K562 (cell line): ENCODE data around the gene ARMH4. TPM values are rescaled to one million over a fixed set of nuclear protein-coding genes. Genes with fewer than 3 reads are reported as not detected.

Source experiments
- ATAC-seq: fragments of 200-7000 bp; cut with Tn5 transposase; 3 replicates; pipeline ENCODE4 v1.9.1; 2020; ENCODE audit warnings: moderate library complexity
- BruUV-seq: library from RNA; stranded (reverse); fragments of 400-500 nt; replicated peaks from 2 replicates; lab custom pipeline; 2021; lab: Mats Ljungman, UMichigan
- CTCF ChIA-PET: fragments of 300-600 bp; formaldehyde crosslinking; extraction: SDS; loops from one replicate; lab custom pipeline; 2021; ENCODE audit warnings: low intra/inter-chr PET ratio; lab: Yijun Ruan, JAX
- POLR2A ChIA-PET: fragments of 300-600, 350-650 bp; sonication (Branson Sonifier 250); formaldehyde crosslinking; extraction: SDS; loops from one replicate; lab custom pipeline; 2021; ENCODE audit warnings: antibody characterized with exemption, inconsistent platforms; lab: Yijun Ruan, JAX
- DNase-seq, 4 experiments: peaks; one replicate each; pipeline versions ENCODE4 v3.0.0 to v3.0.0-alpha.2; 2011 to 2018; ENCODE audit warnings: low spot score in 3 of 4, mixed read lengths in 3 of 4; ENCODE audit errors: extremely low read depth in 1 of 4
- FAIRE-seq: peaks from 2 replicates; lab custom pipeline; 2011; peaks lifted over from hg19 to GRCh38; lab: Jason Lieb, UNC
- H2AFZ ChIP-seq: 2 replicates; pipeline ENCODE4 v1.6.0; 2011; ENCODE audit warnings: low read depth, low read length, control low read depth, inconsistent platforms
- H3K27ac ChIP-seq: fragments of 200-600 bp; 3 replicates; pipeline ENCODE4 v1.8.0; 2011; ENCODE audit warnings: low read depth, mild to moderate bottlenecking, control low read depth, inconsistent platforms, low read length, moderate library complexity, mixed read lengths; ENCODE audit errors: extremely low read depth
- H3K27me3 ChIP-seq, 2 experiments: fragments of 300-600 bp in 1 of 2; 2 replicates in 1 of 2; 3 replicates in 1 of 2; pipeline versions ENCODE4 v1.6.0 to v1.8.0; 2011; ENCODE audit warnings: inconsistent platforms in 2 of 2, low read length in 2 of 2, mild to moderate bottlenecking in 1 of 2, mixed read lengths in 1 of 2, moderate library complexity in 1 of 2; ENCODE audit not compliant: control insufficient read depth in 2 of 2, insufficient read depth in 2 of 2
- H3K36me3 ChIP-seq: fragments of 300-600 bp; 3 replicates; pipeline ENCODE4 v1.8.0; 2011; ENCODE audit warnings: mild to moderate bottlenecking, low read length, inconsistent platforms; ENCODE audit not compliant: control insufficient read depth, insufficient read depth
- H3K4me1 ChIP-seq, 2 experiments: fragments of 200-600 bp in 1 of 2; replicated peaks in 1 of 2; 2 replicates in 1 of 2; 3 replicates in 1 of 2; pipeline versions ENCODE4 v1.5.1 to v1.8.0; 2011; ENCODE audit warnings: inconsistent platforms in 2 of 2, low read length in 2 of 2, mild to moderate bottlenecking in 1 of 2, mixed read lengths in 1 of 2, moderate library complexity in 1 of 2; ENCODE audit not compliant: control insufficient read depth in 2 of 2, insufficient read depth in 2 of 2
- H3K4me2 ChIP-seq: 2 replicates; pipeline ENCODE4 v1.6.1; 2011; ENCODE audit warnings: low read length, control low read depth, inconsistent platforms, mixed read lengths; ENCODE audit not compliant: insufficient read depth
- H3K4me3 ChIP-seq: fragments of 200-600 bp; sonication (generic), shearing (Covaris generic); 2 replicates; pipeline ENCODE4 v1.5.1; 2016; ENCODE audit warnings: control low read depth, inconsistent platforms
- H3K79me2 ChIP-seq: fragments of 200-600 bp; 3 replicates; pipeline ENCODE4 v1.8.0; 2011; ENCODE audit warnings: low read length, inconsistent platforms; ENCODE audit not compliant: control insufficient read depth, insufficient read depth
- H3K9ac ChIP-seq, 2 experiments: 2 replicates each; pipeline versions ENCODE4 v1.6.0 to v1.6.1; 2011; ENCODE audit warnings: low read depth in 2 of 2, low read length in 2 of 2, control low read depth in 1 of 2, inconsistent platforms in 1 of 2, mild to moderate bottlenecking in 1 of 2, mixed read lengths in 1 of 2; ENCODE audit not compliant: insufficient read depth in 1 of 2
- H3K9me1 ChIP-seq: one replicate; pipeline ENCODE4 v1.6.0; 2011; ENCODE audit warnings: inconsistent platforms, mild to moderate bottlenecking, low read length, moderate library complexity; ENCODE audit not compliant: control insufficient read depth, insufficient read depth
- H3K9me3 ChIP-seq: replicated peaks from 2 replicates; pipeline ENCODE4 v1.5.1; 2011; ENCODE audit warnings: low read depth, low read length, inconsistent platforms; ENCODE audit not compliant: control insufficient read depth, insufficient read depth
- H4K20me1 ChIP-seq: replicated peaks from 2 replicates; pipeline ENCODE4 v1.6.1; 2011; ENCODE audit warnings: low read length, inconsistent platforms, mixed read lengths; ENCODE audit not compliant: control insufficient read depth, insufficient read depth
- ETV6 ChIP-seq, 3 experiments: fragments of 150-350 bp in 1 of 3; sonication (generic) in 1 of 3; formaldehyde crosslinking in 1 of 3; IDR thresholded peaks; 2 replicates each; pipeline versions ENCODE4 v1.6.1 to v1.8.0; 2014 to 2022; ENCODE audit warnings: borderline replicate concordance in 2 of 3, low read depth in 2 of 3, antibody characterized with exemption in 1 of 3, low read length in 1 of 3, mild to moderate bottlenecking in 1 of 3, missing genetic modification reagents in 1 of 3
- GABPB2 ChIP-seq: fragments of 250-450 bp; sonication (Bioruptor Pico); conservative IDR thresholded peaks from 2 replicates; pipeline ENCODE4 v1.5.1; 2021; ENCODE audit warnings: mild to moderate bottlenecking
- MCM5 ChIP-seq: fragments of 450-650 bp; IDR thresholded peaks from 2 replicates; pipeline ENCODE4 v1.6.1; 2016; ENCODE audit warnings: low read depth
- TAF1 ChIP-seq: IDR thresholded peaks from 2 replicates; pipeline ENCODE4 v1.6.1; 2011; ENCODE audit warnings: mild to moderate bottlenecking, low read length, moderate library complexity; ENCODE audit not compliant: insufficient read depth, control insufficient read depth, severe bottlenecking; ENCODE audit errors: extremely low read depth
- ZNF217 ChIP-seq: sonication (generic); formaldehyde crosslinking; IDR thresholded peaks from 2 replicates; pipeline ENCODE4 v1.8.0; 2022; ENCODE audit warnings: mild to moderate bottlenecking, missing genetic modification reagents
- ZSCAN32 ChIP-seq: fragments of 450-650 bp; formaldehyde crosslinking; IDR thresholded peaks from 2 replicates; pipeline ENCODE4 v1.4.0; 2020; ENCODE audit warnings: mild to moderate bottlenecking, moderate library complexity
- WGBS: fragments of 100-300 bp; shearing (Covaris generic); methylation state at CpG from one replicate; pipeline ENCODE4 v1.1.6; 2016; ENCODE audit warnings: low coverage, mixed read lengths; ENCODE audit not compliant: insufficient coverage; ENCODE audit errors: missing lambda C conversion rate; 5-methylcytosine and 5-hydroxymethylcytosine counted together
- in situ Hi-C: fragments of 300-500 bp; cut with MboI; formaldehyde crosslinking; loops from 4 replicates; pipeline ENCODE4 v1.15.0; 2018; ENCODE audit warnings: inconsistent platforms, mixed read lengths
- intact Hi-C: fragments of 100-400 bp; cut with micrococcal nuclease; formaldehyde crosslinking; loops from 2 replicates; pipeline ENCODE4 v1.14.2; 2022
- polyA plus RNA-seq, 8 experiments: library from polyadenylated mRNA; depleted of rRNA in 4 of 8; stranded (reverse) in 5 of 8; unstranded in 3 of 8; fragments of >200 nt; fragmentation: Nextera tagmentation in 2 of 8; fragmentation: Illumina TruSeq in 1 of 8; extraction: Ambion mirVana in 2 of 8; extraction: Trizol in 1 of 8; gene quantifications; 2 replicates each; pipeline versions ENCODE4 v1.2.1 to v1.2.3, GENCODE V29; 2011 to 2014; ENCODE audit warnings: inconsistent platforms in 1 of 8, missing spikeins in 1 of 8
- total RNA-seq, 7 experiments: library from RNA; depleted of rRNA in 6 of 7; stranded (reverse); fragments of >200 nt in 6 of 7; fragmentation: Illumina TruSeq in 2 of 7; extraction: Trizol in 2 of 7; gene quantifications; 2 replicates each; pipeline versions ENCODE4 v1.2.1 to v1.2.3, GENCODE V29; 2011 to 2021; ENCODE audit warnings: low replicate concordance in 1 of 7
- TF ChIP-seq, protein P1 (sequence below): sonication (generic); formaldehyde crosslinking; IDR thresholded peaks from 2 replicates; pipeline ENCODE4 v1.8.0; 2022; ENCODE audit warnings: missing genetic modification reagents, mild to moderate bottlenecking, moderate library complexity, borderline replicate concordance
- TF ChIP-seq, protein P2 (sequence below), 2 experiments: IDR thresholded peaks; 2 replicates each; pipeline ENCODE4 v1.6.1; 2011; ENCODE audit warnings: borderline replicate concordance in 1 of 2, control low read depth in 1 of 2, low read depth in 1 of 2, low read length in 1 of 2, mild to moderate bottlenecking in 1 of 2, mixed read lengths in 1 of 2, moderate library complexity in 1 of 2; ENCODE audit not compliant: insufficient read depth in 1 of 2, insufficient read length in 1 of 2, poor library complexity in 1 of 2, severe bottlenecking in 1 of 2; ENCODE audit errors: extremely low read depth in 1 of 2
- TF ChIP-seq, protein P3 (sequence below): fragments of 250-450 bp; sonication (Bioruptor Pico); IDR thresholded peaks from 2 replicates; pipeline ENCODE4 v1.4.0; 2020

ARMH4 gene
- total and polyA plus RNA-seq, 9 of the 15 experiments (the other 6 are each of a cell fraction or from before 2014, with no cell fraction given), result 0.06 to 0.98 (median 0.07) TPM; not detected in 2

DNA sequence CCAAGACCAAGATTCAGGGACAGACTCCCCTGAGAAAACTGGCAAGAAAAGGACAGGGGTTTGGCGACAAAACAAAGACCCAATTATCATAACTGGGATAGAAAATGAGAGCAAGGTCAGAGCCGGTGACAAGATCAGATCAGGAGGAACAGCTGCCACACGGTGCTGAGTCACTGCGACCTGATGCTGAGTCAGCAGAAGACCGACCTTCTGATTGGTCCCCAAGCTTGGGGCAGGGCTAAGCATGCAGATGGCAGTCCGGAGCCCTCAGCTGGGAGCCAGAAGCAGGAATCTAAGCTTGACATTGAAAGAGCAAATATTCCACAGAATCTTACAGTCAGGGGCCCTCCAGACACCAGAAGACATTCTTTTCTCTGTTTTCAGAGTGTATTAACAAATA lies 19.1 kb upstream of the ARMH4 start (continued):
- TF ChIP-seq, protein P1, sequence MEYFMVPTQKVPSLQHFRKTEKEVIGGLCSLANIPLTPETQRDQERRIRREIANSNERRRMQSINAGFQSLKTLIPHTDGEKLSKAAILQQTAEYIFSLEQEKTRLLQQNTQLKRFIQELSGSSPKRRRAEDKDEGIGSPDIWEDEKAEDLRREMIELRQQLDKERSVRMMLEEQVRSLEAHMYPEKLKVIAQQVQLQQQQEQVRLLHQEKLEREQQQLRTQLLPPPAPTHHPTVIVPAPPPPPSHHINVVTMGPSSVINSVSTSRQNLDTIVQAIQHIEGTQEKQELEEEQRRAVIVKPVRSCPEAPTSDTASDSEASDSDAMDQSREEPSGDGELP (CRISPR knock-in tag), result peak; percentile 99

DNA sequence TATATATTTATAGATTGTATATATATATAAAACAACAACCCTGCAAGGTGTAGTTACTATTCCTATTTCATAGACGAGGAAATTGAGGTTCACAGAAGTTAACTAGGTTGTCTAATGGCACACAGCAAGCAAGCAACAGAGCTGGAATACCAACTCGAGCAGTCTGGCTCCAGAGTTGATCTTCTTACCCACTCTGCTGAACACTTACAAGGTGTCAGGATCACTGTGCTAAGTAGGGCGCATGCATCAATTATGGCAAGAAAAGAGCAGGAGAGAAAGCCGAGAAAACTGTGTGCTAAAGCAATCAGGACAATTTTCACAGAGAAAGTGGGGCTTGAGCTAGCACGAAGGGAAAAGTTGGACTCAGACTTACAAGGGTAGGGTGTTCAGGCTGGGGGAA lies 15.9 kb upstream of the ARMH4 start:
- no peaks in the 10 kb centered on the region for H3K36me3 ChIP-seq
- no peak for ATAC-seq
- no peaks in the 10 kb centered on the region for H4K20me1 ChIP-seq
- H3K4me2 ChIP-seq, result no peak overlapping the region
- no peak overlapping the region for H3K27ac ChIP-seq
- intact Hi-C loops (no loop called here), in situ Hi-C loops (no loop called here)
- no peaks in the 10 kb centered on the region for H3K9me1 ChIP-seq
- no peaks in the 10 kb centered on the region for H3K79me2 ChIP-seq
- no peak for FAIRE-seq
- 35% methylated on average over 5 of the region's 5 CpGs for WGBS
- no peak overlapping the region for H3K4me3 ChIP-seq
- H3K27me3 ChIP-seq, result no peaks in the 10 kb centered on the region
- peaks cover 3 to 9% of the 10 kb centered on the region in 2 experiments; a peak in 2 of 5 replicates for H3K4me1 ChIP-seq
- CTCF ChIA-PET, result no interaction called here
- POLR2A ChIA-PET, result interaction anchor here (0.7 kb wide), 1 partner anchor 24 kb away, joined by 4 read pairs; no protein-coding TSS in a partner anchor
- H3K9me3 ChIP-seq, result no peaks in the 10 kb centered on the region
- no peak overlapping the region; a peak in 1 of 4 replicates for H3K9ac ChIP-seq
- H2AFZ ChIP-seq, result 0 out of 2 replicates have a peak overlapping the region, but pooled peaks have one; percentile 40
- BruUV-seq, result no TSS peak
- DNase-seq, result no peak
- no peak for TF ChIP-seq ZNF217
- no peak for TF ChIP-seq TAF1
- TF ChIP-seq, protein P2, sequence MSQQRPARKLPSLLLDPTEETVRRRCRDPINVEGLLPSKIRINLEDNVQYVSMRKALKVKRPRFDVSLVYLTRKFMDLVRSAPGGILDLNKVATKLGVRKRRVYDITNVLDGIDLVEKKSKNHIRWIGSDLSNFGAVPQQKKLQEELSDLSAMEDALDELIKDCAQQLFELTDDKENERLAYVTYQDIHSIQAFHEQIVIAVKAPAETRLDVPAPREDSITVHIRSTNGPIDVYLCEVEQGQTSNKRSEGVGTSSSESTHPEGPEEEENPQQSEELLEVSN (IDR thresholded peaks at IDR 0.05; ENCODE audit: borderline replicate concordance in 1 of 2, extremely low read depth in 1 of 2, insufficient read depth in 1 of 2, insufficient read length in 1 of 2, low read depth in 1 of 2, low read length in 1 of 2, poor library complexity in 1 of 2, severe bottlenecking in 1 of 2), result no peak
- no peak for TF ChIP-seq ZSCAN32 (CRISPR knock-in tag)
- TF ChIP-seq MCM5, result no peak
- TF ChIP-seq ETV6 (IDR thresholded peaks at IDR 0.05; ENCODE audit: borderline replicate concordance in 1 of 2, low read depth in 2 of 2, low read length in 1 of 2), result no peak
- TF ChIP-seq ETV6 (CRISPR knock-in tag; IDR thresholded peaks at IDR 0.05; ENCODE audit: borderline replicate concordance), result no peak
- TF ChIP-seq, protein P3, sequence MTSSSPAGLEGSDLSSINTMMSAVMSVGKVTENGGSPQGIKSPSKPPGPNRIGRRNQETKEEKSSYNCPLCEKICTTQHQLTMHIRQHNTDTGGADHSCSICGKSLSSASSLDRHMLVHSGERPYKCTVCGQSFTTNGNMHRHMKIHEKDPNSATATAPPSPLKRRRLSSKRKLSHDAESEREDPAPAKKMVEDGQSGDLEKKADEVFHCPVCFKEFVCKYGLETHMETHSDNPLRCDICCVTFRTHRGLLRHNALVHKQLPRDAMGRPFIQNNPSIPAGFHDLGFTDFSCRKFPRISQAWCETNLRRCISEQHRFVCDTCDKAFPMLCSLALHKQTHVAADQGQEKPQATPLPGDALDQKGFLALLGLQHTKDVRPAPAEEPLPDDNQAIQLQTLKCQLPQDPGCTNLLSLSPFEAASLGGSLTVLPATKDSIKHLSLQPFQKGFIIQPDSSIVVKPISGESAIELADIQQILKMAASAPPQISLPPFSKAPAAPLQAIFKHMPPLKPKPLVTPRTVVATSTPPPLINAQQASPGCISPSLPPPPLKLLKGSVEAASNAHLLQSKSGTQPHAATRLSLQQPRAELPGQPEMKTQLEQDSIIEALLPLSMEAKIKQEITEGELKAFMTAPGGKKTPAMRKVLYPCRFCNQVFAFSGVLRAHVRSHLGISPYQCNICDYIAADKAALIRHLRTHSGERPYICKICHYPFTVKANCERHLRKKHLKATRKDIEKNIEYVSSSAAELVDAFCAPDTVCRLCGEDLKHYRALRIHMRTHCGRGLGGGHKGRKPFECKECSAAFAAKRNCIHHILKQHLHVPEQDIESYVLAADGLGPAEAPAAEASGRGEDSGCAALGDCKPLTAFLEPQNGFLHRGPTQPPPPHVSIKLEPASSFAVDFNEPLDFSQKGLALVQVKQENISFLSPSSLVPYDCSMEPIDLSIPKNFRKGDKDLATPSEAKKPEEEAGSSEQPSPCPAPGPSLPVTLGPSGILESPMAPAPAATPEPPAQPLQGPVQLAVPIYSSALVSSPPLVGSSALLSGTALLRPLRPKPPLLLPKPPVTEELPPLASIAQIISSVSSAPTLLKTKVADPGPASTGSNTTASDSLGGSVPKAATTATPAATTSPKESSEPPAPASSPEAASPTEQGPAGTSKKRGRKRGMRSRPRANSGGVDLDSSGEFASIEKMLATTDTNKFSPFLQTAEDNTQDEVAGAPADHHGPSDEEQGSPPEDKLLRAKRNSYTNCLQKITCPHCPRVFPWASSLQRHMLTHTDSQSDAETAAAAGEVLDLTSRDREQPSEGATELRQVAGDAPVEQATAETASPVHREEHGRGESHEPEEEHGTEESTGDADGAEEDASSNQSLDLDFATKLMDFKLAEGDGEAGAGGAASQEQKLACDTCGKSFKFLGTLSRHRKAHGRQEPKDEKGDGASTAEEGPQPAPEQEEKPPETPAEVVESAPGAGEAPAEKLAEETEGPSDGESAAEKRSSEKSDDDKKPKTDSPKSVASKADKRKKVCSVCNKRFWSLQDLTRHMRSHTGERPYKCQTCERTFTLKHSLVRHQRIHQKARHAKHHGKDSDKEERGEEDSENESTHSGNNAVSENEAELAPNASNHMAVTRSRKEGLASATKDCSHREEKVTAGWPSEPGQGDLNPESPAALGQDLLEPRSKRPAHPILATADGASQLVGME (CRISPR knock-in tag), result no peak
- TF ChIP-seq GABPB2 (CRISPR knock-in tag), result no peak
